ENCODE measurements around the gene ASH1L. TPM values are rescaled to one million over a fixed set of nuclear protein-coding genes. Genes with fewer than 3 reads are reported as not detected.
"Not testable (repeated sequence)": the region's sequence is repeated elsewhere in the genome, so short reads cannot be mapped to it uniquely, and the experiment has no call there.

The ASH1L gene
- total and polyA plus RNA-seq, 2 experiments from 2014 or later = 23.6 to 24.7 TPM

GRCh38 chr1:155291006-155291405 lies 271.6 kb downstream of the ASH1L start:
- H3K4me2 ChIP-seq; H3K4me3 Mint-ChIP-seq; H3K4me1 ChIP-seq (ENCODE audit: insufficient read depth); DNase-seq (ENCODE audit: low spot score); H3K27ac Mint-ChIP-seq; H3K9me3 Mint-ChIP-seq; H2AFZ ChIP-seq; H3K4me3 ChIP-seq; ATAC-seq; H3K79me2 ChIP-seq (replicated peaks; ENCODE audit: insufficient read depth); H3K36me3 Mint-ChIP-seq (ENCODE audit: low read depth); H3K36me3 ChIP-seq (ENCODE audit: insufficient read depth); H3K27ac ChIP-seq (ENCODE audit: low read depth); H3F3A ChIP-seq (replicated peaks; ENCODE audit: low read depth); H4K20me1 ChIP-seq (replicated peaks; ENCODE audit: insufficient read depth); H3K9me2 ChIP-seq (ENCODE audit: insufficient read depth): not testable (repeated sequence)
- H3K4me1 Mint-ChIP-seq = peaks cover 12% of the 10 kb centered on the region
- peaks cover 19% of the 10 kb centered on the region for H3K27me3 Mint-ChIP-seq (ENCODE audit: insufficient read depth, low read depth, poor library complexity)
- H3K27me3 ChIP-seq (ENCODE audit: insufficient read depth) = peaks cover 29% of the 10 kb centered on the region

- no peaks in the 10 kb centered on the region; the same call in 2 of the 3 replicates for H3K36me3 Mint-ChIP-seq (ENCODE audit: low read depth)
- Histone ChIP-seq H3K4me2 (no peak overlapping the region), H3K79me2 (replicated peaks; ENCODE audit: insufficient read depth) (no peaks in the 10 kb centered on the region), H3K27me3 (ENCODE audit: insufficient read depth) (0 out of 2 replicates have a peak, but pooled peaks cover under 1% of the 10 kb centered on the region), H3K9me2 (ENCODE audit: insufficient read depth) (no peaks in the 10 kb centered on the region), H3K36me3 (ENCODE audit: insufficient read depth) (no peaks in the 10 kb centered on the region), H3K4me1 (ENCODE audit: insufficient read depth) (no peaks in the 10 kb centered on the region), H3K4me3 (no peak overlapping the region), H3K27ac (ENCODE audit: low read depth) (no peak overlapping the region), H3F3A (replicated peaks; ENCODE audit: low read depth) (no peaks in the 10 kb centered on the region), H4K20me1 (replicated peaks; ENCODE audit: insufficient read depth) (no peaks in the 10 kb centered on the region; the same call in 1 of the 2 replicates), H2AFZ (no peak overlapping the region)
- ATAC-seq = no peak; the same call in 2 of the 3 replicates
- peaks cover 7% of the 10 kb centered on the region for H3K27me3 Mint-ChIP-seq (ENCODE audit: insufficient read depth, low read depth, poor library complexity)
- no peaks in the 10 kb centered on the region; the same call in 2 of the 3 replicates for H3K4me1 Mint-ChIP-seq
- no peak overlapping the region for H3K27ac Mint-ChIP-seq
- DNase-seq (ENCODE audit: low spot score) = no peak
- H3K9me3 Mint-ChIP-seq = no peaks in the 10 kb centered on the region
- H3K4me3 Mint-ChIP-seq = no peak overlapping the region
- TF ChIP-seq CTCF (conservative IDR thresholded peaks at IDR 0.05; ENCODE audit: low read depth in 2 of 2) (no peak), ETS1 (IDR thresholded peaks at IDR 0.05) (no peak), ZNF331 (CRISPR knock-in tag; IDR thresholded peaks at IDR 0.05; ENCODE audit: low read depth) (no peak), JUNB (IDR thresholded peaks at IDR 0.05; ENCODE audit: unreplicated experiment) (no peak), REST (IDR thresholded peaks at IDR 0.05; ENCODE audit: unreplicated experiment) (no peak), STAT1 (IDR thresholded peaks at IDR 0.05; ENCODE audit: unreplicated experiment) (no peak), POLR2AphosphoS5 (IDR thresholded peaks at IDR 0.05; ENCODE audit: low read depth) (no peak), EZH2phosphoT487 (IDR thresholded peaks at IDR 0.05; ENCODE audit: unreplicated experiment) (no peak), CREB1 (CRISPR knock-in tag; IDR thresholded peaks at IDR 0.05; ENCODE audit: low read depth) (no peak), EZH2 (IDR thresholded peaks at IDR 0.05; ENCODE audit: low read depth, unreplicated experiment) (no peak), NANOG (IDR thresholded peaks at IDR 0.05; ENCODE audit: borderline replicate concordance) (no peak)
Observed at GRCh38 chr1:155287987-155288543, 274.5 kb downstream of the ASH1L start.

Measured in GM23338 (cell line).